Glutamatergic neuron (in vitro differentiated cells): Measurements from ENCODE around the gene BECN2. TPM values are rescaled to one million over a fixed set of nuclear protein-coding genes. Genes with fewer than 3 reads are reported as not detected.

Experiments
- DNase-seq: peaks from one replicate; pipeline ENCODE4 v3.0.0; 2022
- H3K27ac Mint-ChIP-seq: one replicate; pipeline ENCODE4 v1.8.0; 2020; ENCODE audit warnings: mild to moderate bottlenecking, mixed read lengths, inconsistent platforms; ENCODE audit not compliant: unreplicated experiment
- H3K27me3 Mint-ChIP-seq: one replicate; pipeline ENCODE4 v1.8.0; 2020; ENCODE audit warnings: mild to moderate bottlenecking, moderate library complexity, mixed read lengths, inconsistent platforms; ENCODE audit not compliant: unreplicated experiment
- H3K36me3 Mint-ChIP-seq: one replicate; pipeline ENCODE4 v1.8.0; 2020; ENCODE audit warnings: mild to moderate bottlenecking, mixed read lengths, inconsistent platforms; ENCODE audit not compliant: unreplicated experiment
- H3K4me1 Mint-ChIP-seq: one replicate; pipeline ENCODE4 v1.8.0; 2020; ENCODE audit warnings: mild to moderate bottlenecking, low read depth, mixed read lengths, inconsistent platforms; ENCODE audit not compliant: unreplicated experiment
- H3K4me3 Mint-ChIP-seq: one replicate; pipeline ENCODE4 v1.8.0; 2020; ENCODE audit warnings: mild to moderate bottlenecking, mixed read lengths, inconsistent platforms; ENCODE audit not compliant: unreplicated experiment
- H3K9me3 Mint-ChIP-seq: one replicate; pipeline ENCODE4 v1.8.0; 2020; ENCODE audit warnings: mild to moderate bottlenecking, moderate library complexity, mixed read lengths, inconsistent platforms; ENCODE audit not compliant: unreplicated experiment
- total RNA-seq: library from RNA; stranded (reverse); fragmentation: NEBNext Ultra II Directional; extraction: Animal tissue kit (Norgen Biotek cat#: 25700); gene quantifications from one replicate; pipeline ENCODE4 v1.2.1, GENCODE V29; 2021; ENCODE audit not compliant: unreplicated experiment
- TF ChIP-seq, protein P1 (sequence below): fragments of 200-600 bp; sonication (generic); IDR thresholded peaks from one replicate; pipeline ENCODE4 v1.5.0; 2021; ENCODE audit not compliant: partially characterized antibody, unreplicated experiment

Gene BECN2
- total RNA-seq, 1 donor from 2014 or later = not detected

DNA sequence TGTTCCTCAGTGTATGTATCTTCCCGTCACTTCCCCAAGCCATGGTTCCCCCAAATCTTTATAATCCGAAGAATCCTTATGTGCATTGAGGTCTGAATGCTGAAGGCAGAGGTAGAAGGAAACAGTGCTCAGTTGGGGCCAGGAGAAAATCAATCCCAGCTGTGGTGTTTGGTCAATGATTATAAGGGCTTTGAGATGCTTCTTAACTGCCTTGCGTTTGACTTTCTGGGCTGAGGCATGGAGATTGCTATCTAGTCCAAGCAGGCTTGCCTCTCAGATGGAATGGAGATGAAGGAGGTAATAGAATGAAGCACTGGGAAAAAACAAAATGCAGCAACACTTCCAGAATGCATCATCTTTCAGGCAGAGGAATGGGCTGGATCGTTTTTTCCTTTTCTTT lies 44.9 kb downstream of the BECN2 start:
- no peak overlapping the region for H3K4me3 Mint-ChIP-seq
- no peak for DNase-seq
- H3K9me3 Mint-ChIP-seq = peaks cover 3% of the 10 kb centered on the region
- no peak overlapping the region for H3K27ac Mint-ChIP-seq
- H3K27me3 Mint-ChIP-seq = peaks cover 1% of the 10 kb centered on the region
- H3K4me1 Mint-ChIP-seq = peaks cover 6% of the 10 kb centered on the region
- TF ChIP-seq, protein P1, sequence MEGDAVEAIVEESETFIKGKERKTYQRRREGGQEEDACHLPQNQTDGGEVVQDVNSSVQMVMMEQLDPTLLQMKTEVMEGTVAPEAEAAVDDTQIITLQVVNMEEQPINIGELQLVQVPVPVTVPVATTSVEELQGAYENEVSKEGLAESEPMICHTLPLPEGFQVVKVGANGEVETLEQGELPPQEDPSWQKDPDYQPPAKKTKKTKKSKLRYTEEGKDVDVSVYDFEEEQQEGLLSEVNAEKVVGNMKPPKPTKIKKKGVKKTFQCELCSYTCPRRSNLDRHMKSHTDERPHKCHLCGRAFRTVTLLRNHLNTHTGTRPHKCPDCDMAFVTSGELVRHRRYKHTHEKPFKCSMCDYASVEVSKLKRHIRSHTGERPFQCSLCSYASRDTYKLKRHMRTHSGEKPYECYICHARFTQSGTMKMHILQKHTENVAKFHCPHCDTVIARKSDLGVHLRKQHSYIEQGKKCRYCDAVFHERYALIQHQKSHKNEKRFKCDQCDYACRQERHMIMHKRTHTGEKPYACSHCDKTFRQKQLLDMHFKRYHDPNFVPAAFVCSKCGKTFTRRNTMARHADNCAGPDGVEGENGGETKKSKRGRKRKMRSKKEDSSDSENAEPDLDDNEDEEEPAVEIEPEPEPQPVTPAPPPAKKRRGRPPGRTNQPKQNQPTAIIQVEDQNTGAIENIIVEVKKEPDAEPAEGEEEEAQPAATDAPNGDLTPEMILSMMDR = no peak
- H3K36me3 Mint-ChIP-seq = peaks cover 4% of the 10 kb centered on the region

- Mint-ChIP-seq H3K27me3 (peaks cover 3% of the 10 kb centered on the region), H3K4me3 (no peak overlapping the region), H3K4me1 (no peaks in the 10 kb centered on the region), H3K9me3 (peaks cover 3% of the 10 kb centered on the region), H3K27ac (no peak overlapping the region), H3K36me3 (peaks cover 4% of the 10 kb centered on the region)
- no peak for DNase-seq
- TF ChIP-seq, protein P1 = no peak
Measured at GRCh38 chr1:242004751-242005495, 47.4 kb downstream of the BECN2 start.

GRCh38 chr1:242005866-242006535 lies 48.4 kb downstream of the BECN2 start:
- H3K4me1 Mint-ChIP-seq = no peaks in the 10 kb centered on the region
- TF ChIP-seq, protein P1 = no peak
- H3K9me3 Mint-ChIP-seq = peaks cover 3% of the 10 kb centered on the region
- peaks cover 4% of the 10 kb centered on the region for H3K36me3 Mint-ChIP-seq
- no peak for DNase-seq
- H3K27ac Mint-ChIP-seq = no peak overlapping the region
- H3K4me3 Mint-ChIP-seq = no peak overlapping the region
- H3K27me3 Mint-ChIP-seq = peaks cover 3% of the 10 kb centered on the region

DNA sequence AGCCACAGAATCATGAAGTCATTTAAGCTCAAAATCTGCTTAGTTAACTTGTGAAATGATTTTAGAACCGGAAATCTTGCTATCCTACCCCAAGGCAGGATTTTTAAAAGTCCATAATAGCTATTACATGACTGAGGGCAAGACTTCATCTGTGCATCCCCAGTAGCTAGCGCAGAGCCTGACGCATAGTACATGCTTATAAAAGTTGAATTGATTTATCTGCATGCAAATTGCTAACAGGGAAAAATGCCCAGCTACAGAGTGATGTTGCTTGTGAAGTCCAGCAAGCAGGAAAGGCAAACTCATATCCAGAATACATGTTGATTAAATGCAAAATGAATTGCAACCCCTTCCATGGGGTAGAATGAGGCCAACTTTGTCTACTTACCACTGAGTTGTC lies 49.4 kb downstream of the BECN2 start:
- H3K36me3 Mint-ChIP-seq = peaks cover 4% of the 10 kb centered on the region
- H3K4me3 Mint-ChIP-seq = no peak overlapping the region
- peaks cover 3% of the 10 kb centered on the region for H3K27me3 Mint-ChIP-seq
- no peaks in the 10 kb centered on the region for H3K4me1 Mint-ChIP-seq
- TF ChIP-seq, protein P1 = no peak
- peaks cover 3% of the 10 kb centered on the region for H3K9me3 Mint-ChIP-seq
- no peak for DNase-seq
- no peak overlapping the region for H3K27ac Mint-ChIP-seq

Other genes starting within 250 kb of the BECN2 start
- gene EXO1, start 109.6 kb upstream of the BECN2 start, total RNA-seq = 2.2 TPM
- 0.49 TPM for gene MAP1LC3C, start 41.3 kb downstream of the BECN2 start, total RNA-seq